Osteoblast (primary cell): Measurements from ENCODE around the gene PIK3CB. TPM values are rescaled to one million over a fixed set of nuclear protein-coding genes. Genes with fewer than 3 reads are reported as not detected.

ENCODE experiments used
- DNase-seq: peaks from one replicate; pipeline ENCODE4 v3.0.0; 2011; ENCODE audit warnings: low spot score, mixed read lengths; ENCODE audit not compliant: insufficient read length; ENCODE audit errors: missing footprints
- H2AFZ ChIP-seq: 2 replicates; pipeline ENCODE4 v1.6.0; 2011; ENCODE audit warnings: mild to moderate bottlenecking, low read length
- H3K27ac ChIP-seq: 2 replicates; pipeline ENCODE4 v1.5.1; 2011; ENCODE audit warnings: mild to moderate bottlenecking, low read depth, low read length, moderate library complexity
- H3K27me3 ChIP-seq: 2 replicates; pipeline ENCODE4 v1.6.0; 2012; ENCODE audit warnings: mild to moderate bottlenecking, control low read depth, inconsistent platforms, low read length, moderate library complexity; ENCODE audit not compliant: insufficient read depth
- H3K36me3 ChIP-seq: 2 replicates; pipeline ENCODE4 v1.5.1; 2011; ENCODE audit warnings: mild to moderate bottlenecking, low read length, control low read depth, moderate library complexity; ENCODE audit not compliant: insufficient read depth
- H3K4me1 ChIP-seq: 2 replicates; pipeline ENCODE4 v1.5.1; 2011; ENCODE audit warnings: mild to moderate bottlenecking, low read length, control low read depth, moderate library complexity; ENCODE audit not compliant: insufficient read depth
- H3K4me2 ChIP-seq: 2 replicates; pipeline ENCODE4 v1.6.0; 2011; ENCODE audit warnings: mild to moderate bottlenecking, low read length; ENCODE audit not compliant: insufficient read depth
- H3K4me3 ChIP-seq: fragments of 200-600 bp; sonication (generic); 3 replicates; pipeline ENCODE4 v1.5.1; 2012; ENCODE audit warnings: mild to moderate bottlenecking, low read length, inconsistent platforms; ENCODE audit not compliant: insufficient read depth
- H3K79me2 ChIP-seq: 2 replicates; pipeline ENCODE4 v1.6.0; 2012; ENCODE audit warnings: mild to moderate bottlenecking, low read length, control low read depth, inconsistent platforms; ENCODE audit not compliant: insufficient read depth
- H3K9me3 ChIP-seq: 2 replicates; pipeline ENCODE4 v1.5.1; 2011; ENCODE audit warnings: low read depth, low read length, control low read depth
- H4K20me1 ChIP-seq: 2 replicates; pipeline ENCODE4 v1.6.0; 2012; ENCODE audit warnings: mild to moderate bottlenecking, low read length, control low read depth; ENCODE audit not compliant: insufficient read depth
- total RNA-seq: library from RNA; depleted of rRNA; stranded (reverse); fragments of >200 nt; gene quantifications from 2 replicates; pipeline ENCODE4 v1.2.3, GENCODE V29; 2012
- TF ChIP-seq, protein P1 (sequence below): IDR thresholded peaks from 2 replicates; pipeline ENCODE4 v1.5.1; 2011; ENCODE audit warnings: mild to moderate bottlenecking, low read depth, low read length, moderate library complexity; ENCODE audit errors: extremely low read depth

PIK3CB gene
- total RNA-seq, 1 donor = 14.5 TPM

DNA sequence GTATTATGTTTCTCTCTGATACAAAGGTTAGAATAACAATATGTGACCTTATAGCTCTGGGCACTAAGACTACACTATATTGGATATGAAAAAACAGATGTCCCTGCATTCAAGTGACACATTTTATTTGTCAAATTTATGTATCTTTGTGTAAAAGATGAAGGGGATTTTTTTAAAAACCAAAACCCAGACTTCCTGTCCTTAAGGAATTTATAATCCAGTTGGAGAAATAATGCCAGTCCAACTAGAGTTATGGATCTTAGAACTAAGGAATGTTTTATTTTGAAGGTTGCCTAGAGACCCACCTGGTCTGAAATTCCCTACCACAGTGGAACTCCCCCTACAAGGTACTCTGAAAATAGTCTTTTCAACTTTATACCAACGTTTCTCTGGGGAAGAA is 33.3 kb upstream of the PIK3CB start:
- Histone ChIP-seq H4K20me1 (no peaks in the 10 kb centered on the region), H3K27me3 (no peaks in the 10 kb centered on the region), H3K27ac (no peak overlapping the region), H3K4me2 (no peak overlapping the region), H3K4me3 (no peak overlapping the region), H3K36me3 (no peaks in the 10 kb centered on the region), H3K79me2 (no peaks in the 10 kb centered on the region), H2AFZ (no peak overlapping the region), H3K4me1 (peaks cover 8% of the 10 kb centered on the region), H3K9me3 (no peaks in the 10 kb centered on the region)
- TF ChIP-seq, protein P1, sequence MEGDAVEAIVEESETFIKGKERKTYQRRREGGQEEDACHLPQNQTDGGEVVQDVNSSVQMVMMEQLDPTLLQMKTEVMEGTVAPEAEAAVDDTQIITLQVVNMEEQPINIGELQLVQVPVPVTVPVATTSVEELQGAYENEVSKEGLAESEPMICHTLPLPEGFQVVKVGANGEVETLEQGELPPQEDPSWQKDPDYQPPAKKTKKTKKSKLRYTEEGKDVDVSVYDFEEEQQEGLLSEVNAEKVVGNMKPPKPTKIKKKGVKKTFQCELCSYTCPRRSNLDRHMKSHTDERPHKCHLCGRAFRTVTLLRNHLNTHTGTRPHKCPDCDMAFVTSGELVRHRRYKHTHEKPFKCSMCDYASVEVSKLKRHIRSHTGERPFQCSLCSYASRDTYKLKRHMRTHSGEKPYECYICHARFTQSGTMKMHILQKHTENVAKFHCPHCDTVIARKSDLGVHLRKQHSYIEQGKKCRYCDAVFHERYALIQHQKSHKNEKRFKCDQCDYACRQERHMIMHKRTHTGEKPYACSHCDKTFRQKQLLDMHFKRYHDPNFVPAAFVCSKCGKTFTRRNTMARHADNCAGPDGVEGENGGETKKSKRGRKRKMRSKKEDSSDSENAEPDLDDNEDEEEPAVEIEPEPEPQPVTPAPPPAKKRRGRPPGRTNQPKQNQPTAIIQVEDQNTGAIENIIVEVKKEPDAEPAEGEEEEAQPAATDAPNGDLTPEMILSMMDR = no peak
- no peak for DNase-seq

DNA sequence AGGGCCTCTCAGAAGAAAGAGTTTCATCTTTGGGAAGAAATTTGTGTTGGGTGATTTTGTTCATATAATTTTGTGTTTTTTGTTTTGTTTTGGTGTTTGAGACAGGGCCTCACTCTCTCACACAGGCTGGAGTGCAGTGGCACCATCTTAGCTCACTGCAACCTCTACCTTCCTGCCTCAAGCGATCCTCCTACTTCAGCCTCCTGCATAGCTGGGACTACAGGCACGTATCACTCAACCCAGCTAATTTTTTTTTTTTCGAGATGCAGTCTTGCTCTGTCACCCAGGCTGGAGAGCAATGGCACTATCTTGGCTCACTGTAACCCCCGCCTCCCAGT is 29.0 kb upstream of the PIK3CB start:
- no peaks in the 10 kb centered on the region for H3K79me2 ChIP-seq
- H3K36me3 ChIP-seq = no peaks in the 10 kb centered on the region
- peak overlapping the region; percentile 72 for H3K27ac ChIP-seq
- TF ChIP-seq, protein P1 = no peak
- no peak overlapping the region for H3K4me2 ChIP-seq
- H3K4me3 ChIP-seq = no peak overlapping the region
- H4K20me1 ChIP-seq = no peaks in the 10 kb centered on the region
- no peak for DNase-seq
- no peaks in the 10 kb centered on the region for H3K27me3 ChIP-seq
- H2AFZ ChIP-seq = peak overlapping the region; percentile 71
- H3K4me1 ChIP-seq = peaks cover 26% of the 10 kb centered on the region
- no peaks in the 10 kb centered on the region for H3K9me3 ChIP-seq

DNA sequence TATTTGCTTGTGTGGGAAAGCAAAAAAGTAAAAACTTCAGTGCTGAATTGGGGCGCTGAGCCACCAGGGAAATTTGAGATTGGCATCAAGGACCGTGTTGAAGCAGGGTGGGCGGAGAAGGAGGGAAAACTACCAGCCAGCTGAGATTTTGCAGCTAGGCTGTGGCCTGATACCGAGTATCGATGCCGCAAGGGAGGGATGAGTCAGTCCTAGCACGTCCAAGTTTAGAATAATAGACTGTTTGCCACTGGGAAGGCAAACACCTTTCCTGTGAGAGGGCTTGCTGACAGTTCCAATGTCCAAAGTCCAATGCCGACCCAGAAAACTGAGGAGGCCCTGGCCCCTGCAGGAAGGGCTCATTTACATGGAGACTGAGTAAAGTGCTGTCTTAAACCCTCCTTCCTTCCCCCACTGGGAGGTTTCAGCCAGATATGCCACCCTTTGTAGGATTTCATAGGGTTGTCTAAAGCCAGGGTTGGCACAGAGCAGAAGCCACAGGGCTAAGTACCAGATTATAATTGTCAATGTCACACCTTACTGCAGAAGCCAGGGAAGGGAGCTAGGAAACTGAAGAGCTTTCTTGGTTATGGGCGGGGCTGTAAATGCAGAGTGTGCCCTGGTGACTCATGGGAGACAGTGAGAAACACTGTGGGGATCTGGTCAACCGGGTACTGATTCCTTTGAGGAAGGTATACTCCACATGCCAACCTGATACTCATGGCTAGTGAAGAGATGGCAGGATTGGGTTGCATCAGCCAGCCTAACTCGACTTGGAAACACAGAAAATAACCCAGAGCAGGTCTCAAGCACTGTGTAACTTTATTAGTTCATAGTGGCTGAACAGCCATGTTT is 28.4 kb upstream of the PIK3CB start:
- Histone ChIP-seq H3K4me1 (peaks cover 26% of the 10 kb centered on the region), H3K27ac (peak overlapping the region; percentile 72), H3K79me2 (no peaks in the 10 kb centered on the region), H3K36me3 (no peaks in the 10 kb centered on the region), H3K4me3 (peak overlapping the region; percentile 38), H3K4me2 (peak overlapping the region; percentile 75), H3K9me3 (no peaks in the 10 kb centered on the region), H2AFZ (peak overlapping the region; percentile 71), H4K20me1 (no peaks in the 10 kb centered on the region), H3K27me3 (no peaks in the 10 kb centered on the region)
- TF ChIP-seq, protein P1 = no peak
- DNase-seq = peak; percentile 89

DNA sequence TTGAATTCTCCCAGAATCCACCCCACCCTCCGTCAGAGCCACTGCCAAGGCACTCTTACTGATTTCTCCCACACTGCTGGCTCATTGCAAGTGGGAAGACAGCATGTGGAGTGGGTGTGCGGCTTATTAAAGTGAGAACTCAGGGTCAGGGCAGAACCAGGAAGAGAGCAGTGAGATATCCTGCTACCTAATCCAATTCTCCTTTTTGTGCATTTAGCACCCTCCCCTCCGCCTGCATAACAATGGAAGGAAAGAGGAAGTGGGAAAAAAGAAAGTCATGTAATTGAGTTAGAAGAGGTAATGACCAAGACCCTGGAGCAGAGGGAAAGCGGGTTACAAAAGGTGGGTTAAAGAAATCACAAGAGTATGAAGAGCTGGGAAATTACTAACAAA is 27.8 kb upstream of the PIK3CB start:
- Histone ChIP-seq H3K36me3 (no peaks in the 10 kb centered on the region), H4K20me1 (no peaks in the 10 kb centered on the region), H3K27me3 (no peaks in the 10 kb centered on the region), H2AFZ (peak overlapping the region; percentile 71), H3K9me3 (no peaks in the 10 kb centered on the region), H3K4me3 (peak overlapping the region; percentile 12), H3K27ac (peak overlapping the region; percentile 72), H3K4me1 (peaks cover 26% of the 10 kb centered on the region), H3K4me2 (peak overlapping the region; percentile 75), H3K79me2 (no peaks in the 10 kb centered on the region)
- TF ChIP-seq, protein P1 = no peak
- DNase-seq = no peak
